GM19193 (cell line): Measurements from ENCODE around the gene CERK.

Source experiments
- POLR2A ChIP-seq: IDR thresholded peaks from 4 replicates; pipeline ENCODE4 v1.6.1; 2011; ENCODE audit not compliant: insufficient read depth, insufficient read length; ENCODE audit errors: extremely low read depth

The CERK gene

GRCh38 chr22:46664301-46664855 lies 73.7 kb downstream of the CERK start:
- no peak for TF ChIP-seq POLR2A

- TF ChIP-seq POLR2A: no peak
These were observed 74.5 kb downstream of the CERK start for GRCh38 chr22:46663436-46664100.

GRCh38 chr22:46663001-46663400 lies 75.1 kb downstream of the CERK start:
- TF ChIP-seq POLR2A: no peak

GRCh38 chr22:46662226-46662625 lies 75.8 kb downstream of the CERK start:
- no peak for TF ChIP-seq POLR2A

- TF ChIP-seq POLR2A: no peak
These were observed 76.7 kb downstream of the CERK start for GRCh38 chr22:46661221-46661851.

GRCh38 chr22:46660604-46661201 lies 77.3 kb downstream of the CERK start:
- no peak for TF ChIP-seq POLR2A

- TF ChIP-seq POLR2A: no peak
These were observed 78.3 kb downstream of the CERK start for GRCh38 chr22:46659791-46660186.

GRCh38 chr22:46659059-46659790 lies 78.8 kb downstream of the CERK start:
- TF ChIP-seq POLR2A: no peak

GRCh38 chr22:46657996-46658947 lies 79.8 kb downstream of the CERK start:
- no peak for TF ChIP-seq POLR2A

GRCh38 chr22:46657655-46657953 lies 80.4 kb downstream of the CERK start:
- TF ChIP-seq POLR2A: no peak

GRCh38 chr22:46656856-46657654 lies 81.0 kb downstream of the CERK start:
- TF ChIP-seq POLR2A: no peak

- no peak for TF ChIP-seq POLR2A
These were observed 82.0 kb downstream of the CERK start for GRCh38 chr22:46655861-46656608.
